IPS-15b (cell line): Measurements from ENCODE around the gene TPRX2.
"Not testable (repeated sequence)": the region's sequence is repeated elsewhere in the genome, so short reads cannot be mapped to it uniquely, and the experiment has no call there.

Source experiments
- H3K27me3 ChIP-seq: one replicate; pipeline ENCODE4 v1.6.1; 2013; ENCODE audit warnings: low read length; ENCODE audit not compliant: control insufficient read depth, insufficient read depth
- H3K36me3 ChIP-seq: one replicate; pipeline ENCODE4 v1.6.1; 2013; ENCODE audit warnings: low read length; ENCODE audit not compliant: control insufficient read depth, insufficient read depth
- H3K4me1 ChIP-seq: one replicate; pipeline ENCODE4 v1.6.1; 2013; ENCODE audit warnings: mild to moderate bottlenecking, low read length; ENCODE audit not compliant: control insufficient read depth, insufficient read depth
- H3K4me3 ChIP-seq: one replicate; pipeline ENCODE4 v1.5.1; 2013; ENCODE audit warnings: low read depth, low read length
- H3K9ac ChIP-seq: one replicate; pipeline ENCODE4 v1.6.1; 2013; ENCODE audit warnings: low read depth, mild to moderate bottlenecking, low read length
- H3K9me3 ChIP-seq: one replicate; pipeline ENCODE4 v1.6.1; 2013; ENCODE audit warnings: mild to moderate bottlenecking, low read length; ENCODE audit not compliant: control insufficient read depth, insufficient read depth

Gene TPRX2

DNA sequence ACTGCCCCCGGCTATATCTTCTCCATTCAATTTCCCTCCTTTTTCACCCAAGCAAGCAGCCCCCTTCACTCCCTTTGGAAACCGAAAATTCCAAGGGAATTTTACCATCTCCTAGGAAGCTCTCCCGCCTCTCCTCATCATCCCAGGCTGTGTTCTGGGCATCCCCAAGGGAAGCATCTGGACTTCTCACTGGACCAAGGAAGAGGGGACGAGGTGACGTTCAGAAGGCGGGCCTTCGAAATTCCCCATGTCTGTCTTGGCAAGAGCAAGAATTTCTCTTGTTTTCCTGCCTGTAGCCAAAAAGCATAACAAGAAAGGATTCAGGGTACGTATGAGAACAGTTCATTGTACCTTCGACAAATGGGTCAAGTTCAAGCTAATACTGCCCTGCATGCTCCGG lies 6.1 kb downstream of the TPRX2 start:
- no peaks in the 10 kb centered on the region for H3K9me3 ChIP-seq
- no peaks in the 10 kb centered on the region for H3K36me3 ChIP-seq
- no peak overlapping the region for H3K9ac ChIP-seq
- H3K4me3 ChIP-seq = no peak overlapping the region
- no peaks in the 10 kb centered on the region for H3K27me3 ChIP-seq
- H3K4me1 ChIP-seq = no peaks in the 10 kb centered on the region

DNA sequence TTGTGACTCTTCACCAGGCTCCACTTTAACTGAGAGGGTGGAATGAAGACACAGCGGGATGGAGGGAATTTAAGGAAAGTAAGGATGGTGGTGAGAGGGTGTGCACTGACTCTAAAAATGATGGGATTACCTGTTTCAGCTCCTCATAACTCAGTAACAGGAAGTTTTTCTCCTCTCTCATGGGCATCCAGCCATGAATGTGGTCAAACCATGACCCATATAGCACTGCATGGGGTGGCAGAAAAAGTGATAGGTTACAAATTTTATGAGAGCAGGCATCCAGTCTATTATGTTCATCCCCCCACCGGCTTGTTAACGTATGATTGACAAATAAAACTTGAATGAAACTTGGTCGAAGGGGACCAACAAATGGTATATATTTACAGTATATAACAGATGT lies 19.9 kb downstream of the TPRX2 start:
- Histone ChIP-seq H3K36me3 (no peaks in the 10 kb centered on the region), H3K4me1 (no peaks in the 10 kb centered on the region), H3K9ac (no peak overlapping the region), H3K4me3 (no peak overlapping the region), H3K9me3 (no peaks in the 10 kb centered on the region), H3K27me3 (no peaks in the 10 kb centered on the region)

DNA sequence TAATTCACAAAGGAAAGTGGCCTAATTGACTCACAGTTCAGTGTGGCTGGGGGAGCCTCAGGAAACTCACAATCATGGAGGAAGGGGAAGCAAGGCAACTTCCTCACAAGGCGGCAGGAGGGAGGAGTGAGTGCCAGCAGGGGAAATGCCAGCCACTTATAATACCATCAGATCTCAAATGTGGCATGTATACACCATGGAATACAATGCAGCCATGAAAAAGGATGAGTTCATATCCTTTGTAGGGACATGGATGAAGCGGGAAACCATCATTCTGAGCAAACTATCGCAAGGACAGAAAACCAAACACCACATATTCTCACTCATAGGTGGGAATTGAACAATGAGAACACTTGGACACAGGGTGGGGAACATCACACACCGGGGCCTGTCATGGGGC lies 20.4 kb downstream of the TPRX2 start:
- H3K36me3 ChIP-seq, H3K9me3 ChIP-seq, H3K4me1 ChIP-seq, H3K9ac ChIP-seq, H3K4me3 ChIP-seq, H3K27me3 ChIP-seq: not testable (repeated sequence)

DNA sequence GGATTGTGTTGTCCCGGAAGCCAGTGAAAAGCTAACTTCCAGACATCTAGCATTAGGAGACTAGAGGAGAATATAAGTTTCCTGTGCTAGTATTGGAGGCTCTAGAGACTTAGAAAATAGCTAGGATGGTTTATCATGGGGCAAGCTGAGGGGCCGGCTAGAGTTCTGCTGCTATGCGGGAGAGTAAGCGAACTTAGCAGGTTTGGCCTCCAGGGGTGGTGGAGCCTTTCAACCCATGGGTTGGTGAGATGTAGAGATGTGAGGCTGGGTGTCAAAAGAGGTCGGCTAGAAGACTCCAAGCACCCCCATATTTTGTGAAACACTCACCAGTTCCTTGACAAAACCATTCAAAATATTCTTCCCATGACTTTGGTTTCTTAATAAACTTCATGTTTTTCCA lies 22.7 kb downstream of the TPRX2 start:
- Histone ChIP-seq H3K9me3 (no peaks in the 10 kb centered on the region), H3K4me1 (no peaks in the 10 kb centered on the region), H3K27me3 (no peaks in the 10 kb centered on the region)

DNA sequence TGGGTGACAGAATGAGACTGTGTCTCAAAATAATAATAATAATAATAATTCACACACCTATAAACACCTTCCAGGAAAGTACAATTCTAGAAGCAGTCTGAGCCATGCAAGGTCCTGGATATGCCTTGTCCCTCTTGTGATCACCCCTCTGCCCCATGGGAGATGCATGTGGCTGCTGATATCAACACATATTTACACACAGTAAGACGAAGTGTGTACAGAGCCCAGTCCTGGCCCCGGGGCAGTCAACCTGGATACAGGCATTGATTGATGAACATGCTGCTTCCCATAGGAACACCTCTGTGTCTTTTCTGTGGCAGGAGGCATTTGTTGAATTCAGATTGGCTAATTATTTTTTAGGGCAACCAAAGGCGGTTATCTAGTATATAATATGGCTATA lies 23.9 kb downstream of the TPRX2 start:
- Histone ChIP-seq H3K9me3 (no peaks in the 10 kb centered on the region), H3K9ac (no peak overlapping the region), H3K27me3 (no peaks in the 10 kb centered on the region)

More for the DNA sequence above, 22.7 kb downstream of the TPRX2 start:
- H3K36me3 ChIP-seq = no peaks in the 10 kb centered on the region
- no peak overlapping the region for H3K9ac ChIP-seq
- no peak overlapping the region for H3K4me3 ChIP-seq

DNA sequence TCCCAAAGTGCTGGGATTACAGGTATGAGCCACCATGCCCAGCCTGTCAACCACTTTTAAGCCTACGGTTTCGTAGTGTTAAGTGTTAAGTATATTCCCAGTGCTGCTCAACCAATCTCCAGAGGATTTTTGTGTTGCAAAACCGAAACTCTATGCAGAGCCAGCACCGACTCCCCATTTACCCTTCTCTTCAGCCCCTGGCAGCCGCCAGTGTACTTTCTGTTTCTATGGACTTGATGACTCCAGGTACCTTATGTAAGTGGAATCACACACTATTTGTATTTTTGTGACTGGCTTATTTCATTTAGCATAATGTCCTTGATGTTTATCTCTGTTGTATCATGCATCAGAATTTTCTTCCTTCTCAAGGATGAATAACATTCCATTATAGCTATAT lies 26.0 kb downstream of the TPRX2 start:
- Histone ChIP-seq H3K4me1 (no peaks in the 10 kb centered on the region), H3K9ac (no peak overlapping the region), H3K9me3 (no peaks in the 10 kb centered on the region), H3K4me3 (no peak overlapping the region), H3K27me3 (no peaks in the 10 kb centered on the region), H3K36me3 (no peaks in the 10 kb centered on the region)

More for the DNA sequence above, 23.9 kb downstream of the TPRX2 start:
- Histone ChIP-seq H3K36me3 (no peaks in the 10 kb centered on the region), H3K4me1 (no peaks in the 10 kb centered on the region), H3K4me3 (no peak overlapping the region)

DNA sequence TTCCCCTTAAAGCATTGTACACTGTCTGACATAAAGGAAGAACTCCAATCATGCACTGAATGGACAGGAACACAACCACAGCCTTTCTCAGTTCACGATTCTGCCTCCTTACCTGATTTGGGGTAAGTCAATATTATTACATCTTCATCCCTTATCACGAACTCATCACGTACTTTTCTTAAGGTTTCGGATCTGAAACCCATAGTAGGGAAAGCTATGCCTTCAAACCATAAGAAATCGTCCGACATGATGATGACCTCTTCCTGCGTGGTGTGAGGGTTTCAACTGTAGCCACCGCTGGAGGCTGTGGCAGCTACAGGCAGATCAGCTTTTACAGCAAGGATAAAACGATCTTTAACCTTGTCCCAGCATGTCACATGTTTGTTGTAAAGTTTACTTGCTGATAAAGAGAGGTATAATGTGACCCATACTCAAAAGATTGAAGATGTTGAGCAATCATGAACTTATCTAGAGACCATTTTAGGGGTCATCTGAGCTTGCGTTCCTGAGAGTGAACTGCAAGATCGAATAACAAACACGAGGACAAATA lies 27.1 kb downstream of the TPRX2 start, which contains the start of gene SULT2A1:
SULT2A1 (minus strand) TSS at position 306 of the 550 bp plus-strand sequence; CDS start at position 248, 58 bp downstream.
- Histone ChIP-seq H3K4me1 (no peaks in the 10 kb centered on the region), H3K27me3 (no peaks in the 10 kb centered on the region), H3K36me3 (no peaks in the 10 kb centered on the region), H3K9ac (no peak within 1 kb of the TSS), H3K9me3 (no peaks in the 10 kb centered on the region), H3K4me3 (no peak within 1 kb of the TSS)

DNA sequence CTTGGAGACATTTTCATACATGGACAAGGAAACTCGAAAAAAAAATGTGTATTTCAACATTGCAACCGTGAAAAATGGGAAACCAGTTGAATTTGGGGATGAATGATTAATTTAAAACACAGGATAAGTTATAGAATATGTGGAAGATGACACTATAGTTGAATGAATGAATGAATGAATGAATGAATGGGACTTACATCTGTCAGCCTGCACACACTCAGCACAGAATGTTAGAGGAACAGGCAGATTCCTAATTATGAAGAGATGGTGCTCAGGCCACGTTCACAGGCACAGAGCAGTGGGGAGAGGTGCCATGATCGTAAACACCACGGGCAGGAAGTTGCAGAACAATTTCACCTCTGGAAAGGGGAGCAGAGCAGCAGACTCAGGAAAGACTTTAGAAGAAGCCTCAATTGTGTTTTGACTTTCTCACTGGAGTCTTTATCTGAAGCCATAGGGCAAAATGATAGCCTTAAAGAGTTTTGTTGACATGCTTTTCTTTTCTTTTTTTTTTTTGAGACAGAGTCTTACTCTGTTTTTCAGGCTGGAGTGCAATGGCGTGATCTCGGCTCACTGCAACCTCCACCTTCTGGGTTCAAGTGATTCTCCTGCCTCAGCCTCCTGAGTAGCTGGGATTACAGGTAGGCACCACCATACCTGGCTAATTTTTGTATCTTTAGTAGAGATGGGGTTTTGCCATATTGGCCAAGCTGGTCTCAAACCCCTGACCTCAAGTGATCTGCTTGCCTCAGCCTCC lies 32.0 kb downstream of the TPRX2 start:
- no peak overlapping the region for H3K4me3 ChIP-seq
- H3K27me3 ChIP-seq = no peaks in the 10 kb centered on the region
- no peak overlapping the region for H3K9ac ChIP-seq
- H3K4me1 ChIP-seq = no peaks in the 10 kb centered on the region
- peaks cover 3% of the 10 kb centered on the region for H3K9me3 ChIP-seq
- H3K36me3 ChIP-seq = no peaks in the 10 kb centered on the region

DNA sequence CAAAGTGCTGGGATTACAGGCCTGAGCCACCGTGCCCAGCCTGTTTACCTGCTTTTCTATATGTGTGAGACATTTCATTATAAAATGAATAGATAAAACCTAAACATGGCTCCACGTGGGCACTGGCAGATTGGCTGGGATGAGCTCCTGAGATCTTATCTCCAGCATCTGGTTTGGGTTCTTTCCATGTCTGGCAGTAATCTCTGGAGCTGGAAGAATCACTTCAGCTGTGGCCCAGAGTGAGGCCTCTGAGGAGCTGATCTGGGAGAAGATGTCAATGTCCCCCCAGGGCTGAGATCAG lies 32.5 kb downstream of the TPRX2 start:
- H3K4me3 ChIP-seq = no peak overlapping the region
- H3K4me1 ChIP-seq = no peaks in the 10 kb centered on the region
- H3K9ac ChIP-seq = no peak overlapping the region
- H3K27me3 ChIP-seq = no peaks in the 10 kb centered on the region
- no peaks in the 10 kb centered on the region for H3K36me3 ChIP-seq
- H3K9me3 ChIP-seq = peaks cover 3% of the 10 kb centered on the region

DNA sequence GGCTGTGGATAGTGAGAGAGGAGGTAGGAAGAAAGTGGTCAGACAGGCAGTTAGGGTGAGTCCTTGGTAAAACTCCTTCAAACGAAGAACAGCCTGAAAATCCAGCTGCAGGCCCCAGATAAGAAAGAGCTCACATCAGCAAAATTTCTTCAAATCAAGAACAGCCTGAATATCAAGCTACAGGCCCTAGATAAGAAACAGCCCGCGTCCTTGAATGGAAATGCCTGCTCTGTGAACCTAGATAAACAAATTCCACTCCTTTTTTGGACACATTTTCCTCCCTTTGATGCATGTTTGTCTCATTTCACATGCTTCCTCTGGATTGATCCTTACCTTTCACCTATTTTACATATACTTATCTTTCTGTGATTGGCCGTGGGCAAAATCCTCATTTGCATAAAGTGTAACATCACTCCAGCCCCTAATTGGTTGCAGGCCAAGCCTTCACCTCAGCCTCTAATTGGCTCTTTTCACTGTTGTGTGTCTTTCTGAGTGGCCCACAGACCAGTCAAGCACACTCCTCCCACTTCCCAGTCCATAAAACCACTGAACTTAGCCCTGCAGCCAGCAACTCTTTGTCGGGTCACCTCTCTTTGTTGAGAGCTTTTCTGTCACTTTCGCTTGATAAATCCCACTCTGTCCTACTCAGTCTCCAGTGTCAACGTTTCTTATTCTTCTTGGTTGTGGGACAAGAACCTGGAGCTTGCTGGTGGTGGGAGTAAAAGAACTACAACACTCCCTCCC lies 33.1 kb downstream of the TPRX2 start:
- Histone ChIP-seq H3K27me3 (no peaks in the 10 kb centered on the region), H3K4me3 (no peak overlapping the region), H3K9ac (no peak overlapping the region), H3K4me1 (no peaks in the 10 kb centered on the region), H3K36me3 (no peaks in the 10 kb centered on the region), H3K9me3 (peaks cover 6% of the 10 kb centered on the region)

DNA sequence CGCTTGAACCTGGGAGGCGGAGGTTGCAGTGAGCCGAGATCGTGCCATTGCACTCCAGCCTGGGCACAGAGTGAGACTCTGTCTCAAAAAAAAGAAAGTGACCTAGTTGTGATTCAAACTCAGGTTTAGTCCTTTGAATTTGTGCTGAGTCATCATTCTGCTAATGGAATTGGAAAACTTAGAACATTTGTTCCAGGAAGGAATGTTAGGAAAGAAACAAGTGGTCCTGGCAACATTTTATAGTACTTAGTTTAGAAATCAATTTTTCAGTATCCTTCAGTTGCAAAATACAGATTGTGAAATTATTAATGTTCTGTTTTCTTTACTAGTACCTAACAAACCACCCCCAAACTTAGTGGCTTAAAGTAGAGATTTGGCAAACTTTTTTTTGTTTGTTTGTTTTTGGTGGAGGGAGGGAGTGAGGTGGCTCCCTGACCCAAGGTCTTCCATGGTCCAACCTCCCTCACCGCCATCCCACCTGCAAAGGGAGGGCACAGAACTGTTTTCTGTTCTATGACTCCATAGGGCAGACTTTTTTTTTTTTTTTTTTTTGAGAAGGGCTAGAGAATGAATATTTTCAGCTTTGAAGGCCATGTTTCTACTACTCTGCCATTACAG lies 36.2 kb downstream of the TPRX2 start:
- Histone ChIP-seq H3K9me3 (peaks cover 6% of the 10 kb centered on the region), H3K27me3 (no peaks in the 10 kb centered on the region), H3K4me3 (no peak overlapping the region), H3K9ac (no peak overlapping the region), H3K36me3 (no peaks in the 10 kb centered on the region), H3K4me1 (no peaks in the 10 kb centered on the region)
